AML-193 (cell line): Measurements from ENCODE around the gene ZNF184.

ENCODE experiments used
- DNase-seq, 2 experiments: peaks; one replicate each; lab custom pipeline; 2025; lab: John Stamatoyannopoulos, UW

ZNF184 gene

DNA sequence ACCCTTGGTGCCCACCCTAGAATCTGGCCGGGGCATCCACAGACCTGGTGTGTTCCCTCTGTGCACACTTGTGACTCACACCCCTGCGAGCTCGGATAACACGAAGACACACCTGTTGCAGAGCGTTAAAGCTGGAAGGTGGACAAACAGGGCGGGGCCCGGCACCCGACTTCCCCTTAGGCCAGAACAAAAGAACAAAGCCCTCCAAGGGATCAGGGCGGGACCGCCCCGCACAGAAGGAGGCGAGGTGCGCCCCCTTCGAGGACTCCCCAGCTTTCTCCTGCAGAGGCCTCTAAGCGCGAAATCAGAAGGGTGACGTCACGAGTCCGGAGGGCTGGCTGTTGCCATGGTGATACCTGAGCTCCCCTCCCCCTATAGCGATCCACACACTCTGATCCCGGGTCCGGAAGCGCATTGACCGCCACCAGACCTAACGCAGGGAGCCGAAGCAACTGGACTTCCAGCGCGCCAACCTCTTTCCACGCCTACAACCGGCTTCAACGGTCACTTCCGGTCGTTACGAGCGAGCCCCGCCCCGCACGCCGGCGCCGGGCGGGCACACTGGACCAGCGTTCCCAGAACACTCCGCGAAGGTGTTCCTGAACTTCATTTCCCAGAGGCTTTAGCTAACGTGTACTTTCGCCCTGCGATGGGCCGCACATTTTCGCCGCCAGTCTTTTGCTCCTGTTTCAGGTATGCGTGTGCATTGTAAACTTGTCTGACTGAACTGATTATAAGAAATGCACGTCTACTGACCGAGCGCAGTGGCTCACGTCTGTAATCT, at the start of gene ZNF184:
ZNF184 (minus strand) TSS at position 489 of the 784 bp plus-strand sequence. CDS start 811 bp downstream, outside the sequence.
- peak; percentile 97 to 98 for DNase-seq

DNA sequence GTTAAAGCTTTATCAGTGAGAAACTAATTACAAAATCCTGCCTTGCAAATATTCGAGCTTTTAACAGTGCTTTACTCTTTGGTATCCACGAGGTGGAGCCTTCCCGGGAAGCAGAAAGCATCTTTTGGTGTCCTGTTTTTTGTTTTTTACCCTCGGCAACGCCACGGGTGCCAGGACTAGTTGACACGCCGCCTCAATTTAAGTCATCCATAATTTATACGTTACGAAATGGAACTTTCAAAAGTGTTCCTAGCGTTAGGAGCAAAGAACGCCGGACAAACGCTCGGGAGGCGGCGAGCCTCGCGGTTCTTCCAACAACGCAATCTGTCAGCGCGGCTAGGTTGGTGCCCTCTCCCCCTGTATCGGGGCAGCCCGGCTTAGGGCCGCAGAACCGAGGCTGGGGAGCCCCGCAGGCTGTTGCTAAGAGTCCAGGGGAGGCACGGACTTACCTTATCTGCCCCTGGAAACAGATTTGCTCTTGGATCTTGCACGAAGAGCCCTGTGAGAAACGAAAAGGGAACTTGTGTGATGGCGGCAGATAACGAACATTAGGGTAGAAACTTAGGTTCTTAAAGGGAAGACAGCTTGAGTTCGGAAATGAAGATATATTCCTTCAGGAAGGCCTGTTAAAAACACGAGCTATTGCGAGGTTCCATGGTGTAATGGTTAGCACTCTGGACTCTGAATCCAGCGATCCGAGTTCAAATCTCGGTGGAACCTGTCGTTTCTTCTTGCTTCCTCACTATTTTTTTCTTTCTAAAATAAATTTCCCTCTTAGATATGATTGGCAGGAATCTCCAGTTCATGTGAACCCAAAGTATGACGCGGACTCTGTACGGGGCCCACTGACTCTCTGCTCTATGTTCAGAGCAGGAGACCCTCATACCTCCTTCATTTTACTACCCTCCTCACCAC, 46.2 kb upstream of the ZNF184 start:
- peak; percentile 81 to 83 for DNase-seq

DNA sequence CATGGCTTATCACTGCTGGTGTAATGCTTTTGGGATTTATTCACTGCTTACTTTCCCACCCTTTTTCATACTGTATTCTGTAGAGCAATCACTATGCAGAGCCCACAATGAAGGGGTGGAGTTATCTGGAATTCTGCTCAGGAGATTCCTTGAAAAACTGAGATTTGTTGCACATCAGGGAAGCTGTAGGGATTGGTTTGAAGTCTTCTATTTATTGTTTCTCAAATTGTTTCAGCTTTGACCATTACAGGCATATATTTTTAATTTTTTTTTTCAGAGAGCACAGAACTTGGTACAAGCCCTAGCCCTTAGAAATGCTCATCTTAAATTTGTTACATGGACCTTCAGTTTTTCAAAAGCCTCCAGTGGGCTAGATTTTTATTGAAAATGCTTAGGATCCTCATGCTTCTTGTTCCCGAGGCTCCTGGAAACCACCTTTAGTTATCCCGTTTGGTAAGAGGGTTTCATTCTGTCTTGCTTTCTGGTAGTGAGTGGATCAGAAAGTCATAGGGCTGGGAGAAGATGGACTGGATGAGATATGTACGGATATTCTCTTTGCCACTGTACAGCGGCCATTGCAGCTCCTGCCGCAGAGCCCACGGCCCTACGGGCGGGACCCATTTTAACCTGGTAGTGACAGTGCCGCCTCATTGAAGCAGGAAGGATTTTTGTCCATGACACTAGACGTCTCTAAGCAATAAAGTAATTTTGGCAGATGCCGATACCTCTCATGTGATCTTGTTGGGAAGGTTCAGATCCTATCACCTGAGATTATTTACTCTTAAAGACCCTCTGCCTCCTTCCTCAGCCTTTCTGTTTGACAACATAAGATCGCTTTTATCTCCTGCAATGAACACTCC, 45.3 kb upstream of the ZNF184 start:
- DNase-seq, result peak; percentile 49 to 60

DNA sequence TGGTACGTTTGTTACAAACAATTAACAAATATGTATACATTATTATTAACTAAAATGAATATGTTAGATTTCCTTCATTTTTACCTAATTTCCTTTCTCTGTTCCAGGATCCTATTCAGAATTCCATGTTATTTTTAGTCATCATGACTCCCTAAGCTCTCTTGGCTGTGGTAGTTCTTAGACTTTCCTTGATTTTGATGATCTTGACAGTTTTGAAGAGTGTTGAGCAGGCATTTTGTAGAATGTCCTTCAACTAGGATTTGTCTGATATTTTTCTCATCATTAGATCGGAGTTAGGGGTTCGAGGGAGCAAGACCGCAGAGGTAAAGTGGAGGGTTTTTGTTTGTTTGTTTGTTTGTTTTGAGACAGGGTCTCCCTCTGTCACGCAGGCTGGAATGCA, 44.3 kb upstream of the ZNF184 start:
- DNase-seq, result no peak

DNA sequence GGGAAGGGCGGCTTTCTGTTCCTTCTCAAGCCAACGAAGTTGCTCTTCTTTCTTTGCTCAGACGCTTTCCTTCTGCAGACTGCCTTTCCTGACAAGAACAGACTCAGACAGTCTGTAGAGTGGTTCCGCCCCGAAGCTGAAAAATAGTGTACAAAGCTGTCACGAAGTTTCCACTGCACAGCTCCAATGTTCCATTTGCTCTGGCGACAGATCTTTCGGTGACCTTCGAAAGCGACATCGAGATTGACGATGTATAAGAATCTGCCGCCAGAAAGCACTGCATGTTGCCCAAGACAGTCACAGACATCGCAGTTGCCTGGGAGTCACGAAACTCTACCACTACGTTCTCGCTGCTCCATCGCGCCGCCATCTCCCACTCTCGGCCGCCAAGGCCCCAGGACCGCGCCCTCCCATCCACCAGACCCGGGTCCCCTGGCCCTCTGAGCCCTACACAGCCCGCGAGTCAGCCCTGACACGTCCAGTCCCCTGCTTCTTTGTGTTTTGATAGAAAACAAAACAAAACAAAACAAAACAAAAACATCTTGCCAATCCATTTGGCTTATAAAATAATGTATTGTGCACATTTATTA, 42.1 kb upstream of the ZNF184 start:
- no peak for DNase-seq

DNA sequence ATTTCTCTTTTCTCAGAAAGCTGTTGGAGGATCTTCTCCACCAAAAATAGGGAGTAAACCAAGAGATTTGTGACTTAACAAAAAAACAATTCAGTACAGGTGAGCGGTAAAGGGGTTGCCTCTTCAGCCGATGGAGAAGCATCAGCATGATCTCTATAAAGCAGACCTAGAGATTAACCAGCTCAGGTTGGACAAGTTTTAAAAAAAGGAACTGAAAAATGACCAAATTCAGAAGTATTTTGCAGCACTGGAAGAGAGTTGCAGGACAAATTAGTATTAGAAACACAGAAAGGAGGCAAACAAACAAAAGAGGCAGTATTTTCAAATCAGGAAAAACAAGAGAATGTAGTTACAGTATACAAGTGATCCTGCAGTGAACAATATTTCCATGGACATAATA, 39.6 kb upstream of the ZNF184 start:
- DNase-seq, result no peak

DNA sequence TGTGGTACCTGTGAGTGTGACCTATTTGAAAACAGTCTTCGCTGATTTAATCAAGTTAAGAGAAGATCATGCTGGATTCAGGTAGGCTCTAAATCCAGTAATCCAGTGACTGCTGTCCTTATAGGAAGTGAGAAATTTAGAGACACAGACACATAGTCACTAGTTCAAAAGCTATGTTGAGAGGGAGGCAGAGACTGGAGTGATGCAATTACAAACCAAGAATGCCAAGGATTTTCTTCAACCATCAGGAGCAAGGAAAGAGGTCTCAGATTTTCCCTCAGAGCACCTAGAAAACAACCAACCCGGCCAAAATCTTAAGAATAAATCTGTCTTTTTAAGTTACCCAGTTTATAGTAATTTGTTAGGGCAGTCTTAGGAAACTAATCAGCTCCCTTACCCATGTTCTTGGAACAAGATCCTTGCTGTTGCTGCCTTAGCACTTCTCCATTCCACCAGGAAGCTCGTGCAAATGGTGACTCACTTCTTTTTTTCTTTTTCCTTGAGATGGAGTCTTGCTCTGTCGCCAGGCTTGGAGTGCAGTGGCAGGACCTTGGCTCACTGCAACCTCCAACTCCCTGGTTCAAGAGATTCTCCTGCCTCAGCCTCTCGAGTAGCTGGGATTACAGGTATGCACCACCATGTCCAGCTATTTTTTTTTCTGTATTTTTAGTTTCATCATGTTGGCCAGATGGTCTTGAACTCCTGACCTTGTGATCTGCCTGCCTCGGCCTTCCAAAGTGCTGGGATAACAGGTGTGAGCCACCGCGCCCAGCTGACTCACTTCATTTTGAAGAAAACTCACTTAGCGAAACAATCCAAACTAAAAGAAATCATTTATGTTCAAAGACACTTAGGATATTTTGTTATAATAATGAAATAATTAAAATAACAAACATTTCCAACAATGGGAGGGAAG, 34.4 kb upstream of the ZNF184 start:
- no peak for DNase-seq

DNA sequence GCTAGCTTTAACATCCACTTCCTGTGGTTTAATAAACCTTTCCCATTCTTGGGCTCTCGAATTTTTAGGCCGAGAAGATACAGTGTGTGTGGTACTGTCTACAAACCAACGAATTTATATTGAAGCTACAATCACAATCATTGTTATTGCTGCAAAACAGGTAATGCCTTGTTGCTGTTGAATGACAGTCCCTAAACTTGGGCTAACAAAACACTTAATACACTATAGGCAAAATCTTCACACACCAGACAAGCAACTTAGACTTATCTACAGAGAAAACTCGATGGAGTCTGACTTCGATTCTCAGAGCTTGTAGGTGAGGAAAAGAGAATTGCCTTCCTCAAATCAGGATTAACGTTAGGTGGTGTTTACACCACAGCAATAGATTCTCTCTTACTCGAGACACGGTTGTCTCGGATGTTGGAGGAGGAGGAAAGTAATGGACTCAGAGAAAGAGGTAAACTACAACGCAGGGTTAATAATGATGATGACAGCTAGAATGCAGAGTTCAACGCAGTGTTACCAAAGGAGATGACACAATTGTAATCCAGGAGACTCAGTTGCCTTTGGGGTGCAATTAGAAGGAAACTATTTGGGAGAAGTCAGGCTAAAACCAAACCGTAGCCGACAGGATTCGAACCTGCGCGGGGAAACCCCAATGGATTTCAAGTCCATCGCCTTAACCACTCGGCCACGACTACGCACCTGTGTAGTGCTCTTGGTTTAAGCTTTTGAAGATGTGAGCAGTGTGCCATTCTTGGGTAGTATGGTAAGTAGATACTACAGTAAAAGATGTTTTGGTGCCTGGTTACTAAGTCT, 32.5 kb upstream of the ZNF184 start:
- DNase-seq, result no peak

DNA sequence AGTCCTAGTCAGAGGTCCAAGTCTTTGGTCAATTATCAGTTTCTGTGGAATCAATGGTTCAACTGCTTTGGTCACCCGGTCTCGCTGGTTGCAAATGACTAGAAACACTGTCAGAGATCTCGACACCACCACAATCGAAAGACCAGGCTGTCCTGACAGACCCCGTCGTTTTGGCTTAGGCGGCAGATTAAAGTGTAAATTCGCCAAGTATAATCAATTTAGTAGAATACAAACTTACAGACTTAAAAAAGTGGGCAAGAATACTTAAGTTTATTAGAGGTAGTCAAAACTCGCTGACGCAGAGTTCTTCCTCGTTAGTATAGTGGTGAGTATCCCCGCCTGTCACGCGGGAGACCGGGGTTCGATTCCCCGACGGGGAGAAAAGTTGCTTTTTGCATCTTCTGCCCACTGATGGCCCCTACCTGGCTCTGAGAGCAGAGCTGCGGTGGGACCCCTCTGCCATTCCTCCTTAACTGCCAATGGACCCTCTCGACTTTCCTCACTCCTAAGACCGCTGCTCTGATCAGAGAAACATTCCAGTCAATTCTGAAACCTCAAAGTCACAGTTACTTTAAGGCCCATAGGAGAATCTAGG, 30.6 kb upstream of the ZNF184 start:
- peak; percentile 59 to 67 for DNase-seq

DNA sequence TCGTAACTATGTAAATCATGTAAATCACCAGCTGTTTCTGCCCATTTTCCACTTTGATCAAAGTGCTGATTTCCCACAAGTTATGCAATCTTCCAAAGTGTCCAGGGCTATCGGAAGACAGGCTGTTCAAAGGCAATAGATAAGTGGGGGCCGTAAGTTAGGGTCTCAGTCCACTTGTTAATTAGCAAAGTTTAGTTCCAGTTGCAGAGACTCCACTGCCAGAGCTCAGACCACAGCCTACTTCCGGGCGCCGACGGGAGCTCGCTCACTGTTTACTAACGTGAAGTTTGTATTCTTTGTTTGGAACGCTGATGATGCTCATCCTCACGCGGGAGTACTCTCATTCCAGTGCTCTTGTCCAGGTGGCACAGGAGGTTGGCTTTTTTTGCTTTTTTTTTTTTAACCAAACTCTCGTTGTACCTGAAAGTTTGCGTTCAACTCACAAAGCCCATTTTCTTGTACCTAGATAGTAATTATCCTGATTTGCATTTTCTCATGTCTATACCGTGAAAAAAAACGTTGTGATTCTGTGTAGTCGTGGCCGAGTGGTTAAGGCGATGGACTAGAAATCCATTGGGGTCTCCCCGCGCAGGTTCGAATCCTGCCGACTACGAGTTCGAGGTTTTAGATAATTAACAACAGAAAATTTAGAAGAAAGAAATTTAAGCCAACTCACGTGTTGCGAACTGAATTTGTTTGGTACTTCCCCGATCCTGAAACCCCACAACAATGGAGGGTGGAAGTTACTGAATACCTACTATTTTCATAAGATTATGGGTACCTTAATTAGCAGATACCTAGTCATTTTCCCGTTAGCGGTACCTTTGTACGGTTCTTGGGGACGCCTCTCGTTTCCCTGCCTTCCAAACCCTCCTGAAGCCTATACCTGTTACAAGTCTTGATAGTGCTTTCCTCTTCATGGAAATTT, 29.9 kb upstream of the ZNF184 start:
- DNase-seq, result peak; percentile 70 to 73

DNA sequence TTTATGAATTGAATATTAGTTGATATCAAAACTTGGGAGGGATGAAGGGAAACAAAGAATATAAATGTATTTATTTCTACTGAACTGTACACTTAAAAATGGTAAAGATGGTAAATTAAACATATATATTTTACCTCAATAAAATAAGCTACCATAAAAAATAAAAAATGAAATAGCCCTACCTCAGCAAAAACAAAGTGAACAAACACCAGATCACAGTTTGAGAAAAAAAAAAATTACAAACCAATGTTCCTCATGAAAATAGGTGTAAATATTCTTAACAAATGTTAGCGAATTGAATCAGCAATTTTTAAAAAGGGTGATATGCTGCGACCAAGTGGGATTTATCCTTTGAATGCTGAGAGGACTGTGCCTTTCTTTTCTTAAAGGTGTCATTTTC, 28.3 kb upstream of the ZNF184 start:
- no peak for DNase-seq

DNA sequence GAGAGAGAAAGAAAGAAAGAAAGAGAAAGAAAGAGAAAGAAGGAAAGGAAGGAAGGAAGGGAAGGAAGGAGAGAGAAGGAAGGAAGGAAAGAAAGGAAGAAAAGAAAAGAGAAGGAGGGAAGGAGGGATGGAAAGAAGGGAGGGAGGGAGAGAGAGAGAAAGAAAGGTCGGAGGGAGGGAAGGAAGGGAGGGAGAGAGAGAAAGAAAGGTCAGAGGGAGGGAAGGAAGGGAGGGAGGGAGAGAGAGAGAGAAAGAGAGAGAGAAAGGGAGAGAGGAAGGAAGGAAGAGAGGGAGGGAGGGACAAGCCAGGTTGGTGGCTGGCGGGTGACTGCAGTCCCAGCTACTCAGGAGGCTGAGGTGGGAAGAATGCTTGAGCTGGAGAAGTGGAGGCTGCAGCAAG, 27.3 kb upstream of the ZNF184 start:
- DNase-seq, result no peak

DNA sequence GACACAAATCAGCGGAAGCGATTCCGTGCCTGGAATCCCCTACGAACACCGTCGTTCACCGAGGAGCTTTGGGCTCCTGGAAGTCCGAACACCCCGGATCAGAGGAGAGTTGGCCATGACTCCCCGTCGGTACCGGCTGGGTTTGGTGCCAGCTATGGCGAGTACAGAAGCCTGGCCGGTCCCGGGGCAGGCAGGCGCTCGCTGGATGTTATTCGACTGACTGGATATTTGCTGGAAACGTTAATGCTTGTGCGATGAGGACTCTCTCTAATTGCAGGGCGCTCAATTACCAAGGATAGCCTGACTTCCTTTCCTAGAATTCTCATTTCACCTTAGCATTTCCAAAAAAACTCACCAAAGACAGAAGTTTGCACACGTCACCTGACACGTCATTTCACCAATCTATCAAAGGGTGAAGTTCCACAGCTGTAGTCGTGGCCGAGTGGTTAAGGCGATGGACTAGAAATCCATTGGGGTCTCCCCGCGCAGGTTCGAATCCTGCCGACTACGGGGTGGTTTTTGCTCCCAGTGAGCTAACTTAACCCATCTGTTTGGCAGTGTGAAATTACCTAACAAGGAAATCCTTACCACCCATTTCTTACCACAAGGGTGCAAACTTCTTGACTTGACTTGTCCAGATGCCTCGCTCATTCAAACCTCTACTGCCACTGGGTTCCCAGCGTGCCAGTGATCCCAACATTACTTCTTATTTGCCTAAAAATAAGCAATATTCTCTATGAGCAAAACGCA, 22.7 kb upstream of the ZNF184 start:
- DNase-seq, result no peak

DNA sequence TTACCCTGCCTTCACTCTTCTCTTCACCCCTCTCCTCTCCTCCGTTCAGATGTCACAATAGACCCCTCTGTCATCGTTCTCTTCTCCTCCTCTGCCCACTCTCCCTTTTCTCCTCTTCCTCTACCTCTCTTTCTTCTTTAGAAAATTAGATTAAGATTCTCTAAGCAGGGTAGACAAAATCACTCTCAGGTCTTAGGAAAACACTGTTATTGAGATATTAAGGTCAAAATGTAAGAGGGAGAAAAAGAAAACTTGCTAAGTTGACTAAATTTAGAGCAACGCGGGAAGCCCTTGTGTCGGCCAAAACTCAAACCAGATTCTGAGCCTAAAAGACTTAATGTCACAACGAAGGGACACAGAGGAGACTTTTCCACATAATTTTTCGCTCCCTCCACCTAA, 22.1 kb upstream of the ZNF184 start:
- DNase-seq, result no peak

DNA sequence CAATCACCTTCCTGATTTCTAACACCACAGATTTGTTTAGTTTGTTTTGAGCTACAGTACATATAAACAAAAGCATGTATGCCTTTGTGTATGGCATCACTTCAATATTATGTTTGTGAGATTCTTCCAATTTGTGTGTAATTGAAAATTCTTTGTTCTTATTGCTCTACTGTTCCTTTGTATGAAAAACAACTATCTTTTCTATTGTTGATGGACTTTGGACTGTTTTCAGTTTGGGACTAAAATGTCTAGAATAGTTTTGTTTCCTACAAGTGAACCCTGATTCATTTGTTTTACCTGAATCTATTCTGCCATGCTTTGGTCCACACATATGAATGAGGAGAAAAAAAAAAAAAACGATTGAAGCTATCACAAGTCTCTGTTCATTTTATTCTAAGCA, 21.2 kb upstream of the ZNF184 start:
- no peak for DNase-seq

DNA sequence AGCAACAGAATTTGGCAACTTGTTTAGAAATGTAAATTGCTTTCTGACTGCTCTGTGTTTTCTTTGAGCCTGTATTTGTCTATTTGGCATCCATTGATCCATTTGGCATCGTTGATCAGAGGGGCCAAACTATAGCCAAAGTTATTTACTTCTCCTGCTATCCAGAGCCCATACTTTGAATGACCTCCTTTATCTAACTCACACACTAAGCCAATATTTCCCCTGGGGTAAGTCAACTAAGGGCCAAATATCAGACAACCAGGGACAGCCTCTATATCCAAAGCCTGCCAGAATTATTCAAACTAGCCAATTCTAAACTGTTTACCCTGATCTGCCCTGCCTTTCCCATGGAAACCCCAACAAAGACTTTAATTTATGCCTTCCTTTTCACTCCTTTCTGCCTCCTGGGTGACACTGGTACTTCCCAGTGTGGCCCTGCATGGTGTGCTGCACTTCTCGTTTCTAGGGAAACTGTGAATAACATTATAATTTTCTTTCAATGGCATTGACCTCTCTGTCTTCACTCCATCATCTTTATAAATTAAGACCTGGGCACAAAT, 19.8 kb upstream of the ZNF184 start:
- no peak for DNase-seq
